A673 (cell line): ENCODE data around the gene TPSD1.

Experiments
- CTCF ChIP-seq: fragments of 300-800, 200-600 bp; sonication (generic); conservative IDR thresholded peaks from 2 replicates; pipeline ENCODE4 v1.5.1; 2017; ENCODE audit warnings: low read depth, mild to moderate bottlenecking, antibody characterized with exemption, low read length, moderate library complexity, mixed read lengths
- EZH2 ChIP-seq: fragments of 200-600 bp; sonication (generic); IDR thresholded peaks from 2 replicates; pipeline ENCODE4 v1.6.1; 2017; ENCODE audit warnings: borderline replicate concordance, low read depth, mild to moderate bottlenecking, mixed read lengths, antibody characterized with exemption, low read length; ENCODE audit not compliant: poor library complexity, severe bottlenecking

GRCh38 chr16:1221628-1222552, 34.0 kb upstream of the TPSD1 start:
- TF ChIP-seq EZH2 (no peak), CTCF (no peak)
